ENCODE measurements around the gene MGA. TPM values are rescaled to one million over a fixed set of nuclear protein-coding genes. Genes with fewer than 3 reads are reported as not detected.

MGA gene
- 115 TPM for total RNA-seq
- 7.7 TPM for polyA plus RNA-seq

- Histone ChIP-seq H3K4me1 (ENCODE audit: insufficient read depth) (peaks cover 3% of the 10 kb centered on the region), H3K27ac (ENCODE audit: low read depth) (no peak within 1 kb of the TSS), H3K4me3 (ENCODE audit: low read depth, low read length) (peak within 1 kb of the TSS; percentile 43), H3K36me3 (ENCODE audit: insufficient read depth) (no peaks in the 10 kb centered on the region)
- DNase-seq (ENCODE audit: extremely low spot score) = peak; percentile 83
- WGBS = under 1% methylated on average over 93 of the region's 93 CpGs
These were observed at the start of gene MGA for GRCh38 chr15:41660235-41661077. Gene MGA, plus strand, starts transcription at chr15:41660405.

GRCh38 chr15:41620536-41621199 lies 39.5 kb upstream of the MGA start:
- no peak for DNase-seq (ENCODE audit: extremely low spot score)
- no peak overlapping the region for H3K27ac ChIP-seq (ENCODE audit: low read depth)
- peak overlapping the region; percentile 48 for H3K4me3 ChIP-seq (ENCODE audit: low read depth, low read length)
- no peaks in the 10 kb centered on the region for H3K36me3 ChIP-seq (ENCODE audit: insufficient read depth)
- no peaks in the 10 kb centered on the region for H3K4me1 ChIP-seq (ENCODE audit: insufficient read depth)
- 20% methylated on average over 18 of the region's 18 CpGs for WGBS

DNA sequence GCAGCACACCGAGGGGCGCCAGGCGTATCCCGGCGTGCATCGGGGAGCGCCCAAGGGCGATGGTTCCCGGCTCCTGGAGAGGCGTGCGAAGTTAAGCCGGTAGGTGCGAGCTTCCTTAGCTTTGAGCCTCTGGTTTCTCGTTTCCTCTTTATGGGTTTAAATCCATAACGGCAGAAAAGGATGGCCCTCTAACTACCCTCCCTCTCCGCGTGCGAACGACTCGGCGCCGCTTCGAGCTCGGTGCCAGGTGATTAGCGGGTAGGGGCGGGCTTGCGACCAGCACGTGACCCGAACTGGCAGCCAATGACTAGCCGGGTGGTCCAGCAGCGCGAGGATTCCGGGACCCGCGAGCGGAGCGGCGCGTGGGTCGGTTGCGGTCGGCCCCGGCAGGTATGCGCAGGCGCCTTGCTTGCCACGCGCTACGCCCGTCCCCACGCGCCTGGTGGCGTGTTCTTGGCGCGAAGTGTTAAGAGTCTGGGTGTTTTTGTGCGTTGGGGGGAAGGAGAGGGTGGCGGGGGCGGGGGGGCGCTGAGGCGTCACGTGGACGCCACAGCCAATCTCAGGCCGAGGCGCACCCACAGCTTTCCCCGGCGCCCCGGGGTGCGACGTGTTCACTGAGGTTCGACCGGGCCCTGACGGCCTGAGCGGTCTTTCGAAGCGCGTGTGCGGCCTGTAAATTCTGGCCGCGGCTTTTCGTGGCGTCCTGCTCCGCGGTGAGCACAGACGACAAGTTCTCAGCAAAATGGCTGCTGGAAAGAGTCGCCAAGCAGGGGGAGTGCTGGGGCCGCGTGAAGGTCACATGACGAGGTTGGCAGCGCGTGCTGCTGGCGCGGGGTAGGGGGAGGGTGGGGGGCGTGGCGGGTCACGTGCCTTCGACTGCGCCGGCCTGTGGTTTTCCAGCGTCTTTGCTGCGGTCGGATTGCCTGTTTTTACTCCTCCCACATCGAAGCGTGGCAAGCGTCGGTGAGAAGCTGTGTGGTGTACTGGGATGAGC lies 38.7 kb upstream of the MGA start:
- Histone ChIP-seq H3K36me3 (ENCODE audit: insufficient read depth) (no peaks in the 10 kb centered on the region), H3K4me1 (ENCODE audit: insufficient read depth) (no peaks in the 10 kb centered on the region), H3K27ac (ENCODE audit: low read depth) (no peak overlapping the region), H3K4me3 (ENCODE audit: low read depth, low read length) (peak overlapping the region; percentile 48)
- WGBS = 1% methylated on average over 104 of the region's 104 CpGs
- DNase-seq (ENCODE audit: extremely low spot score) = peak; percentile 58

DNA sequence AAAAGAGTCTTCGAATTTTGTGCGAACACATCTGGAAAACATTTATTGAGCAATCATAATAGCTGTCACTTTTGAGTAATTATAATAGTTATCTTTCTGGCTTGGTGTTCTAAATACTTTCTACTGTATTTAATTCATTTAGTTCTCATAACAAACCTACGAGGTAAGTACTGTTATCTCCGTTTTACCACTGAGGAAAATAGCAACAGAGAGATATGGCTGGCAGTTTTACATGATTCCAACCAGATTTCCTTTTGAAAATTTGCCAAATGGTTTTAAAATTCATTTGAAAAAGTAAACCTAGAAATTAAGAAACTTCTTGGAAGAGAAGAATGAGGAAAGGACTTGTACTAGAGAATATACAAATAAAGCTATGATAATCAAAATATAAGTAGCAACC lies 37.3 kb upstream of the MGA start:
- Histone ChIP-seq H3K4me1 (ENCODE audit: insufficient read depth) (no peaks in the 10 kb centered on the region), H3K36me3 (ENCODE audit: insufficient read depth) (no peaks in the 10 kb centered on the region), H3K4me3 (ENCODE audit: low read depth, low read length) (no peak overlapping the region), H3K27ac (ENCODE audit: low read depth) (no peak overlapping the region)
- no peak for DNase-seq (ENCODE audit: extremely low spot score)
- 48% methylated on average over 4 of the region's 4 CpGs for WGBS

GRCh38 chr15:41627203-41627602 lies 33.0 kb upstream of the MGA start:
- no peak overlapping the region for H3K4me3 ChIP-seq (ENCODE audit: low read depth, low read length)
- H3K27ac ChIP-seq (ENCODE audit: low read depth) = no peak overlapping the region
- no peak for DNase-seq (ENCODE audit: extremely low spot score)
- 99% methylated on average over 1 of the region's 1 CpG for WGBS
- H3K36me3 ChIP-seq (ENCODE audit: insufficient read depth) = no peaks in the 10 kb centered on the region
- H3K4me1 ChIP-seq (ENCODE audit: insufficient read depth) = no peaks in the 10 kb centered on the region

DNA sequence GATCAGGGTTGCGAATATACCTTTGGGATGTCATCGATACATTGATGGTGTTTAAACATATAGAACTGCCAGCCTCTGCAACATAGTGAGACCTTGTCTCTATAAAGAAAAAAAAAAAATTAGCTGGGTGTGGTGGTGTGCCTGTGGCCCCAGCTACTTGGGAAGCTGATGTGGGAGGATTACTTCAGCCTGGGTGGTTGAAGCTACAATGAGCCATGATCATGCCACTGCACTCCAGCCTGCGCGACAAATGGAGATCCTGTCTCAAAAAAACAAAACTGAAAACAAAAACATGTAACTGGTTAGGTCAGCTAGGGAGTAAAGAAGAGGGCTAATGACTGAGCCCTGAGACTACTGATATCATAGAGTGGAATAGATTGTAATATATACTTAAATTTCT lies 30.7 kb upstream of the MGA start:
- no peak for DNase-seq (ENCODE audit: extremely low spot score)
- Histone ChIP-seq H3K27ac (ENCODE audit: low read depth) (no peak overlapping the region), H3K36me3 (ENCODE audit: insufficient read depth) (no peaks in the 10 kb centered on the region), H3K4me1 (ENCODE audit: insufficient read depth) (no peaks in the 10 kb centered on the region), H3K4me3 (ENCODE audit: low read depth, low read length) (no peak overlapping the region)
- WGBS = 95% methylated on average over 4 of the region's 4 CpGs

GRCh38 chr15:41629883-41630282 lies 30.3 kb upstream of the MGA start:
- Histone ChIP-seq H3K36me3 (ENCODE audit: insufficient read depth) (no peaks in the 10 kb centered on the region), H3K4me1 (ENCODE audit: insufficient read depth) (no peaks in the 10 kb centered on the region), H3K27ac (ENCODE audit: low read depth) (no peak overlapping the region), H3K4me3 (ENCODE audit: low read depth, low read length) (no peak overlapping the region)
- DNase-seq (ENCODE audit: extremely low spot score) = no peak
- 83% methylated on average over 5 of the region's 5 CpGs for WGBS

GRCh38 chr15:41630616-41631217 lies 29.5 kb upstream of the MGA start:
- Histone ChIP-seq H3K27ac (ENCODE audit: low read depth) (no peak overlapping the region), H3K4me3 (ENCODE audit: low read depth, low read length) (no peak overlapping the region), H3K36me3 (ENCODE audit: insufficient read depth) (no peaks in the 10 kb centered on the region), H3K4me1 (ENCODE audit: insufficient read depth) (no peaks in the 10 kb centered on the region)
- no peak for DNase-seq (ENCODE audit: extremely low spot score)
- 71% methylated on average over 3 of the region's 3 CpGs for WGBS

GRCh38 chr15:41631880-41632470 lies 28.2 kb upstream of the MGA start:
- peak; percentile 59 for DNase-seq (ENCODE audit: extremely low spot score)
- WGBS = 78% methylated on average over 3 of the region's 3 CpGs
- no peak overlapping the region for H3K4me3 ChIP-seq (ENCODE audit: low read depth, low read length)

GRCh38 chr15:41633609-41634008 lies 26.6 kb upstream of the MGA start:
- Histone ChIP-seq H3K27ac (ENCODE audit: low read depth) (no peak overlapping the region), H3K4me1 (ENCODE audit: insufficient read depth) (no peaks in the 10 kb centered on the region), H3K4me3 (ENCODE audit: low read depth, low read length) (no peak overlapping the region), H3K36me3 (ENCODE audit: insufficient read depth) (no peaks in the 10 kb centered on the region)
- DNase-seq (ENCODE audit: extremely low spot score) = no peak
- 72% methylated on average over 4 of the region's 4 CpGs for WGBS

More at GRCh38 chr15:41631880-41632470, 28.2 kb upstream of the MGA start:
- Histone ChIP-seq H3K4me1 (ENCODE audit: insufficient read depth) (no peaks in the 10 kb centered on the region), H3K36me3 (ENCODE audit: insufficient read depth) (no peaks in the 10 kb centered on the region), H3K27ac (ENCODE audit: low read depth) (no peak overlapping the region)

DNA sequence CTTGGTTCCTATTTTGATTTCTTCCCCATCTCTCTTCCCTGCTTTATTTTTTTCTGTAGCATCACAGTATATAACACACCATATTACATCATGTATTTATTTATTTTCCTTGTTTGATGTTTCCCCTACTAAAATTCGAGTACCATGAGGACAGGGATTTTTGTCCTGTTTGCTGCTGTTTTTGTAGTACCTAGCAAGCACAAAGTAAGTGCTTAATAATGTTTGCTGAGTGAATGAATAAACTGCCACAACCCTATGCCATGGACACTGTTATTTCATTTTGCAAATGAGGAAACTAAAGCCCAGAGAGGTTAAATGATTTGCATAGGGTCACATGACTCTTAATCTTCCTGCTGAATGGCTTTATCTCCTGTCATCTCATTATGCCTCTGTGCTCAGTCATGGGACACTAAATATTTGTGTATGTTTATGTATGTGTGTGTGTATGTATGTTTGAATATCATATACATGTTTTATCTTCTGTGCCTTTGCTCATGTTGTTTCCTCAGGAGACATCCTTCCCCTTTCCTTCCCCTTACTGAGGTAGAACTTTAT lies 26.1 kb upstream of the MGA start:
- Histone ChIP-seq H3K4me1 (ENCODE audit: insufficient read depth) (no peaks in the 10 kb centered on the region), H3K36me3 (ENCODE audit: insufficient read depth) (no peaks in the 10 kb centered on the region), H3K27ac (ENCODE audit: low read depth) (no peak overlapping the region), H3K4me3 (ENCODE audit: low read depth, low read length) (no peak overlapping the region)
- no peak for DNase-seq (ENCODE audit: extremely low spot score)
- 46% methylated on average over 1 of the region's 1 CpG for WGBS

GRCh38 chr15:41637086-41637485 lies 23.1 kb upstream of the MGA start:
- DNase-seq (ENCODE audit: extremely low spot score) = no peak
- Histone ChIP-seq H3K27ac (ENCODE audit: low read depth) (no peak overlapping the region), H3K36me3 (ENCODE audit: insufficient read depth) (no peaks in the 10 kb centered on the region)

More at GRCh38 chr15:41637086-41637485, 23.1 kb upstream of the MGA start:
- H3K4me1 ChIP-seq (ENCODE audit: insufficient read depth) = no peaks in the 10 kb centered on the region
- WGBS = 96% methylated on average over 2 of the region's 2 CpGs
- H3K4me3 ChIP-seq (ENCODE audit: low read depth, low read length) = no peak overlapping the region
